ENCODE data around the gene ULBP1.

DNA sequence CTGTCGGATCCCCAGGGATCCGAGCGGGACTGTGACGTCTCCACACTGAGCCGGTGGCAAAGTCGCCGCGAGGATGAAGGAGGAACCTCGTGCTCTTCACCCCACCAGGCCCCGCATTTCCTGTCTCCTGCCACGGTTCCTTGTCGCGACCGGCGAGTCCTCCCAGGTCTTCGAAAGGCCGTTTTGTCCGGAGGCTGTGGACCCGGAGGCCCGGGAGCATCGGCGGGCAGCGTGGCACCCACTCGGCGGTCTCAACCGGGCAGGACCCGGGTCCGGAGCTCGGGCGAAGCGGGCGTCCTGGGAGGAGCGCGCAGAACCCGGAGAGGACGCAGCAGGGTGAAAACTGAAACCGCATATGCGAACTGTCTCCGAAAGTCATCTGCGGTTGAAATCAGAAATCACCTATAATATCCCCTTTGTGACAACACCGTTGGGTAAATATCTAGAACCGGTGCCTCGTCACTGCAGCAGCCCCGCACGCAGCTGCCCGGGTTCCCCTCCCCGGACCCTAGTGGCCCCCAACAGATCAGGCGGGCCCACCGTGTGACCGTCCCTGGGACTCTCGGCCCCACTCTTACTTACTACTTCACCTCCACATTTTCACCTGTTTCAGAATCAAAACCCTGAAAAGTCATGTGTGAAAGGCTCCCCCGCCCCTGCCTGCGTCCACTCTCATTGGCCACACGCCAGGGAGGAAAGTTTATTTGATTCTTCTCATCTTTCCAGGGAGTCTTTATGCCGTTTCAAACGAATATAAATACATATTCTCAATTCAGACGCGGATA, 25.0 kb upstream of the ULBP1 start:
- TF ChIP-seq, protein P1, sequence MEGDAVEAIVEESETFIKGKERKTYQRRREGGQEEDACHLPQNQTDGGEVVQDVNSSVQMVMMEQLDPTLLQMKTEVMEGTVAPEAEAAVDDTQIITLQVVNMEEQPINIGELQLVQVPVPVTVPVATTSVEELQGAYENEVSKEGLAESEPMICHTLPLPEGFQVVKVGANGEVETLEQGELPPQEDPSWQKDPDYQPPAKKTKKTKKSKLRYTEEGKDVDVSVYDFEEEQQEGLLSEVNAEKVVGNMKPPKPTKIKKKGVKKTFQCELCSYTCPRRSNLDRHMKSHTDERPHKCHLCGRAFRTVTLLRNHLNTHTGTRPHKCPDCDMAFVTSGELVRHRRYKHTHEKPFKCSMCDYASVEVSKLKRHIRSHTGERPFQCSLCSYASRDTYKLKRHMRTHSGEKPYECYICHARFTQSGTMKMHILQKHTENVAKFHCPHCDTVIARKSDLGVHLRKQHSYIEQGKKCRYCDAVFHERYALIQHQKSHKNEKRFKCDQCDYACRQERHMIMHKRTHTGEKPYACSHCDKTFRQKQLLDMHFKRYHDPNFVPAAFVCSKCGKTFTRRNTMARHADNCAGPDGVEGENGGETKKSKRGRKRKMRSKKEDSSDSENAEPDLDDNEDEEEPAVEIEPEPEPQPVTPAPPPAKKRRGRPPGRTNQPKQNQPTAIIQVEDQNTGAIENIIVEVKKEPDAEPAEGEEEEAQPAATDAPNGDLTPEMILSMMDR (conservative IDR thresholded peaks at IDR 0.05 in 1 of 2, IDR thresholded peaks at IDR 0.05 in 1 of 2; ENCODE audit: extremely low read depth in 1 of 2, insufficient read depth in 1 of 2, low read depth in 1 of 2, low read length in 2 of 2), result no peak
- TF ChIP-seq EZH2 (IDR thresholded peaks at IDR 0.05; ENCODE audit: borderline replicate concordance, low read length), result no peak
